Stimulated activated CD8-positive, alpha-beta memory T cell treated with anti-CD3 and anti-CD28 coated beads, Interleukin-12 subunit alpha, Interleukin-12 subunit beta, amount 100 ng/mL, for 24 hours (primary cell): Measurements from ENCODE around the gene SPIC.

Source experiments
- DNase-seq: peaks from one replicate; pipeline ENCODE4 v3.0.0-alpha.2; 2020; ENCODE audit errors: extremely low read depth

SPIC gene

GRCh38 chr12:101536069-101536674, 61.0 kb downstream of the SPIC start:
- no peak for DNase-seq
